Astrocyte of the cerebellum (primary cell): ENCODE results near the gene IMMP2L.

Source experiments
- DNase-seq: peaks from one replicate; pipeline ENCODE4 v3.0.0-alpha.2; 2011; ENCODE audit warnings: low read depth
- H3K4me3 ChIP-seq: 2 replicates; pipeline ENCODE4 v1.5.1; 2011; ENCODE audit warnings: mild to moderate bottlenecking, low read depth, low read length, moderate library complexity
- CTCF ChIP-seq: IDR thresholded peaks from 2 replicates; pipeline ENCODE4 v1.5.1; 2012; ENCODE audit warnings: low read length, low read depth, moderate library complexity, mild to moderate bottlenecking; ENCODE audit errors: missing control alignments
- in situ Hi-C: cut with HindIII; loops from 2 replicates; pipeline ENCODE4 v1.10.0; 2017; ENCODE audit warnings: low sequenced_read_pairs

IMMP2L gene

GRCh38 chr7:111363099-111363498 lies 199.2 kb downstream of the IMMP2L start:
- H3K4me3 ChIP-seq: no peak overlapping the region
- in situ Hi-C loops: no loop called here
- DNase-seq: no peak
- no peak for TF ChIP-seq CTCF

GRCh38 chr7:111362506-111363054 lies 199.7 kb downstream of the IMMP2L start:
- TF ChIP-seq CTCF: no peak
- DNase-seq: no peak
- in situ Hi-C loops: no loop called here
- no peak overlapping the region for H3K4me3 ChIP-seq

GRCh38 chr7:111358915-111359314 lies 203.4 kb downstream of the IMMP2L start:
- in situ Hi-C loops: no loop called here
- no peak overlapping the region for H3K4me3 ChIP-seq
- TF ChIP-seq CTCF: no peak
- DNase-seq: no peak

GRCh38 chr7:111357691-111358090 lies 204.6 kb downstream of the IMMP2L start:
- no peak overlapping the region for H3K4me3 ChIP-seq
- DNase-seq: peak; percentile 20
- TF ChIP-seq CTCF: no peak
- in situ Hi-C loops: no loop called here

GRCh38 chr7:111356941-111357340 lies 205.4 kb downstream of the IMMP2L start:
- DNase-seq: peak; percentile 54
- no peak for TF ChIP-seq CTCF
- H3K4me3 ChIP-seq: no peak overlapping the region
- in situ Hi-C loops: no loop called here

GRCh38 chr7:111352319-111352718 lies 210.0 kb downstream of the IMMP2L start:
- DNase-seq: no peak

More at GRCh38 chr7:111352319-111352718, 210.0 kb downstream of the IMMP2L start:
- TF ChIP-seq CTCF: no peak
- H3K4me3 ChIP-seq: no peak overlapping the region
- in situ Hi-C loops: loop anchor here (5.0 kb wide), 1 partner anchor 55 kb away; no protein-coding TSS in a partner anchor
